A673 (cell line): ENCODE results near the gene MAST4. TPM values are rescaled to one million over a fixed set of nuclear protein-coding genes. Genes with fewer than 3 reads are reported as not detected.

Experiments used
- BruUV-seq: library from RNA; stranded (reverse); fragments of 400-500 nt; replicated peaks from 2 replicates; lab custom pipeline; 2021; lab: Mats Ljungman, UMichigan
- CTCF ChIA-PET: fragments of 300-600 bp; sonication (Branson Sonifier 250); formaldehyde crosslinking; loops from one replicate; lab custom pipeline; 2022; ENCODE audit warnings: antibody characterized with exemption; lab: Charles Lee
- POLR2A ChIA-PET: fragments of 300-600 bp; sonication (Branson Sonifier 250); formaldehyde crosslinking; loops from one replicate; lab custom pipeline; 2022; ENCODE audit warnings: antibody characterized with exemption; ENCODE audit not compliant: low non-redundant PET; lab: Charles Lee
- DNase-seq: peaks from one replicate; pipeline ENCODE4 v3.0.0-alpha.2; 2015; ENCODE audit warnings: low spot score
- H3K27ac ChIP-seq: fragments of 200-600 bp; sonication (generic); 2 replicates; pipeline ENCODE4 v1.5.1; 2016; ENCODE audit warnings: mixed run types, low read depth, mild to moderate bottlenecking, mixed read lengths, antibody characterized with exemption, low read length; ENCODE audit not compliant: poor library complexity, severe bottlenecking
- H3K27me3 ChIP-seq: fragments of 200-600 bp; sonication (generic); replicated peaks from 2 replicates; pipeline ENCODE4 v1.6.1; 2017; ENCODE audit warnings: mixed run types, low read depth, mild to moderate bottlenecking, mixed read lengths, antibody characterized with exemption, low read length; ENCODE audit not compliant: insufficient read depth, poor library complexity
- H3K36me3 ChIP-seq: fragments of 200-600 bp; sonication (generic); 2 replicates; pipeline ENCODE4 v1.6.1; 2016; ENCODE audit warnings: mixed run types, mild to moderate bottlenecking, mixed read lengths, antibody characterized with exemption, low read length; ENCODE audit not compliant: insufficient read depth, poor library complexity, severe bottlenecking
- H3K4me1 ChIP-seq: fragments of 200-600 bp; sonication (generic); 2 replicates; pipeline ENCODE4 v1.6.1; 2017; ENCODE audit warnings: mixed run types, mild to moderate bottlenecking, mixed read lengths, antibody characterized with exemption, low read length; ENCODE audit not compliant: insufficient read depth, poor library complexity, severe bottlenecking
- H3K4me3 ChIP-seq: fragments of 200-600 bp; sonication (generic); 2 replicates; pipeline ENCODE4 v1.5.1; 2016; ENCODE audit warnings: low read depth, mixed run types, mild to moderate bottlenecking, mixed read lengths, low read length; ENCODE audit not compliant: poor library complexity, severe bottlenecking
- H3K9me3 ChIP-seq: fragments of 200-600 bp; sonication (generic); 2 replicates; pipeline ENCODE4 v1.6.1; 2016; ENCODE audit warnings: mixed run types, low read depth, mild to moderate bottlenecking, mixed read lengths, antibody characterized with exemption, low read length; ENCODE audit not compliant: poor library complexity, severe bottlenecking
- EZH2 ChIP-seq: fragments of 200-600 bp; sonication (generic); IDR thresholded peaks from 2 replicates; pipeline ENCODE4 v1.6.1; 2017; ENCODE audit warnings: borderline replicate concordance, low read depth, mild to moderate bottlenecking, mixed read lengths, antibody characterized with exemption, low read length; ENCODE audit not compliant: poor library complexity, severe bottlenecking
- intact Hi-C: fragments of 100-400 bp; cut with micrococcal nuclease; formaldehyde crosslinking; loops from one replicate; pipeline ENCODE4 v1.10.0; 2022; ENCODE audit not compliant: unreplicated experiment
- total RNA-seq: library from RNA; stranded (reverse); gene quantifications from 2 replicates; pipeline ENCODE4 v1.2.3, GENCODE V29; 2021
- TF ChIP-seq, protein P1 (sequence below): fragments of 300-800, 200-600 bp; sonication (generic); conservative IDR thresholded peaks from 2 replicates; pipeline ENCODE4 v1.5.1; 2017; ENCODE audit warnings: low read depth, mild to moderate bottlenecking, antibody characterized with exemption, low read length, moderate library complexity, mixed read lengths

MAST4 gene
- total RNA-seq, 1 experiment from 2014 or later = 4.5 TPM

DNA sequence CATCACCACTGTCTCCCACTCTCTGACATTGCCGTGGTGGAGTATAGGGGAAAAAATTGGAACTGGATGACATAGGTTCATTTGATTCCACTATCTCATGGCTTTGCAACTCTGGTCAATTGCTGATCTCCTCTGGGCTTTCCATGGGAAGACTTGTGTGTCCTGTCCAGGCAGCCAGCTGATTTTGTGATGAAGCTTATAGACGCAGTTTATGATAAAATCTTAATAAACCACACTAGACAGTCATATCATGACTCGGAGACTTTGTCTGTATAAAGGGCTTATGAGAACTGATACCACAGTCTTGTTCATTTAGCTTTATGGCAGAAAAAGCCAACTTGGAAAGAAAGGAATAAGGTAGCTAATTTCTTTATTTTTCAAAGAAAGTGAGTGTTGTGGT is 296.5 kb downstream of the MAST4 start:
- no peaks in the 10 kb centered on the region for H3K9me3 ChIP-seq
- TF ChIP-seq EZH2 = no peak
- TF ChIP-seq, protein P1, sequence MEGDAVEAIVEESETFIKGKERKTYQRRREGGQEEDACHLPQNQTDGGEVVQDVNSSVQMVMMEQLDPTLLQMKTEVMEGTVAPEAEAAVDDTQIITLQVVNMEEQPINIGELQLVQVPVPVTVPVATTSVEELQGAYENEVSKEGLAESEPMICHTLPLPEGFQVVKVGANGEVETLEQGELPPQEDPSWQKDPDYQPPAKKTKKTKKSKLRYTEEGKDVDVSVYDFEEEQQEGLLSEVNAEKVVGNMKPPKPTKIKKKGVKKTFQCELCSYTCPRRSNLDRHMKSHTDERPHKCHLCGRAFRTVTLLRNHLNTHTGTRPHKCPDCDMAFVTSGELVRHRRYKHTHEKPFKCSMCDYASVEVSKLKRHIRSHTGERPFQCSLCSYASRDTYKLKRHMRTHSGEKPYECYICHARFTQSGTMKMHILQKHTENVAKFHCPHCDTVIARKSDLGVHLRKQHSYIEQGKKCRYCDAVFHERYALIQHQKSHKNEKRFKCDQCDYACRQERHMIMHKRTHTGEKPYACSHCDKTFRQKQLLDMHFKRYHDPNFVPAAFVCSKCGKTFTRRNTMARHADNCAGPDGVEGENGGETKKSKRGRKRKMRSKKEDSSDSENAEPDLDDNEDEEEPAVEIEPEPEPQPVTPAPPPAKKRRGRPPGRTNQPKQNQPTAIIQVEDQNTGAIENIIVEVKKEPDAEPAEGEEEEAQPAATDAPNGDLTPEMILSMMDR = no peak
- H3K36me3 ChIP-seq = no peaks in the 10 kb centered on the region
- no peak for DNase-seq
- no peak overlapping the region for H3K27ac ChIP-seq
- H3K4me1 ChIP-seq = no peaks in the 10 kb centered on the region
- no peaks in the 10 kb centered on the region for H3K27me3 ChIP-seq
- CTCF ChIA-PET = no interaction called here
- POLR2A ChIA-PET = no interaction called here
- no TSS peak for BruUV-seq
- intact Hi-C loops = no loop called here
- H3K4me3 ChIP-seq = no peak overlapping the region

DNA sequence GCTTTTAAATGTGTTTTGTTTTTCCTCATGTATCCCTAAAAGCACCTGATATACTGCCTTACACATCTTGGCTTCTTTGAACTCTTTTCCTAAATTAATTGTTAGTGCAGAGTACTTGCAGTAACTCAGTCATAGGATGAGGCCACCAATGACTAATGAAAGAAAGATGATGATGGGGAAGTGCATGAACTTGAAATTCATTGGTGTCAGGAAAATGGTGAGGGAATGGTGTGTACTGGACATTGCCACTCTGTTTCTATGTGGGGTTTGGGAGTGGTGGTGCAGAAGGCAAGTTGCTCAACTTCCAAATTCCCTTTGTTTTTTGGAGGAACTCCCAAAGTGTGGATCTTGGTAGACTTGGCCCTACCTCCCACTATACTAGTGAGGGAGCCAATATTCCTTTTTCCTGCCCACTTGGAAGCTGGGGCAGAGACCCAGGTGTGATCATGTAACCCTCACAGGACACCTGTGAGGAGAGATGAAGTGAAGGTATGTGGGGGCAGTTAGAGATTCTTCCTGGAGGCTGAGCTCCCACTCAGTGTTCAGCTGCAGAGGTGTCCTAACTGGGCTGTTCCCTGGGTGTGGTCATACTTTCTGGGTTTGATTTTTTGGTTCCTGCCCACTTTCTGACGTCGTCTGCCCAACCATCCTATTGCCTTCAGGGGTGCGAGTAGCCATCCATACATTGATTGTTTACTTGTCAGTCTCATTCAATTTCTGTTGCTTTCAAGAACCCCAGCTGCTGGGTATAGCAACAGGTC is 298.5 kb downstream of the MAST4 start:
- CTCF ChIA-PET = no interaction called here

DNA sequence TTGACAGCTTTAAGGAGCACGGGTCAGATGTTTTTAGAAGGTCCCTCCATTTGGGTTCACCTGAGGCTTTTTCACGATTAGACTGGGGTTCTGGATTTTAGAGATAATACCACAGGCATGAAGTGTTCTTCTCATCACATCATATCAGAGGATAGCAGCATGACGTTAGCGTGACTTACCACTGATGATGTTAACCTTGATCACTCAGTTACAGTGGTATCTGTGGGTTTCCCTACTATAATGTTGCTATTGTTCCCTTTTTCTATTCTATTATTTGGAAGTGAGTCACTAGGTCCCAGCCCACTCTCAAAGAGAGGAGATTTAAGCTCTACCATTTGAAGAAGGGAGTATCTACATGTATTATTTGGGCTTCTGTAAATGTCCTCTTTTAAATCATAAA is 300.0 kb downstream of the MAST4 start:
- CTCF ChIA-PET = no interaction called here
- no peak for DNase-seq
- TF ChIP-seq, protein P1 = no peak
- TF ChIP-seq EZH2 = no peak

More for the DNA sequence above, 298.5 kb downstream of the MAST4 start:
- no peak overlapping the region for H3K27ac ChIP-seq
- TF ChIP-seq EZH2 = no peak
- TF ChIP-seq, protein P1 = no peak
- H3K27me3 ChIP-seq = no peaks in the 10 kb centered on the region
- H3K4me3 ChIP-seq = no peak overlapping the region
- intact Hi-C loops = no loop called here
- BruUV-seq = no TSS peak
- no peak for DNase-seq
- POLR2A ChIA-PET = no interaction called here
- no peaks in the 10 kb centered on the region for H3K36me3 ChIP-seq
- no peaks in the 10 kb centered on the region for H3K4me1 ChIP-seq
- no peaks in the 10 kb centered on the region for H3K9me3 ChIP-seq

More for the DNA sequence above, 300.0 kb downstream of the MAST4 start:
- no TSS peak for BruUV-seq
- POLR2A ChIA-PET = no interaction called here
- no peaks in the 10 kb centered on the region for H3K27me3 ChIP-seq
- H3K36me3 ChIP-seq = no peaks in the 10 kb centered on the region
- intact Hi-C loops = no loop called here
- H3K4me3 ChIP-seq = no peak overlapping the region
- H3K27ac ChIP-seq = no peak overlapping the region
- H3K9me3 ChIP-seq = no peaks in the 10 kb centered on the region
- no peaks in the 10 kb centered on the region for H3K4me1 ChIP-seq
